BJ (cell line): ENCODE data around the gene SEC24C. TPM values are rescaled to one million over a fixed set of nuclear protein-coding genes. Genes with fewer than 3 reads are reported as not detected.

Experiments
- CTCF ChIA-PET: fragments of 350-600 bp; formaldehyde crosslinking; extraction: SDS; loops from one replicate; lab custom pipeline; 2021; ENCODE audit warnings: antibody characterized with exemption, inconsistent platforms; lab: Yijun Ruan, JAX
- POLR2A ChIA-PET: fragments of 300-600 bp; sonication (Branson Sonifier 250); formaldehyde crosslinking; extraction: SDS; loops from one replicate; lab custom pipeline; 2021; ENCODE audit warnings: antibody characterized with exemption; lab: Charles Lee
- DNase-seq: peaks from one replicate; pipeline ENCODE4 v3.0.0-alpha.2; 2011; ENCODE audit warnings: low read depth
- H3K27me3 ChIP-seq: 2 replicates; pipeline ENCODE4 v1.6.0; 2011; ENCODE audit warnings: low read length; ENCODE audit not compliant: control insufficient read depth, insufficient read depth
- H3K36me3 ChIP-seq: 2 replicates; pipeline ENCODE4 v1.5.1; 2011; ENCODE audit warnings: low read length; ENCODE audit not compliant: control insufficient read depth, insufficient read depth
- H3K4me3 ChIP-seq: 2 replicates; pipeline ENCODE4 v1.5.1; 2011; ENCODE audit warnings: low read depth, mild to moderate bottlenecking, control low read depth, low read length
- CTCF ChIP-seq: IDR thresholded peaks from 2 replicates; pipeline ENCODE4 v1.5.1; 2011; ENCODE audit warnings: low read depth, mild to moderate bottlenecking, control low read depth, inconsistent platforms, low read length, moderate library complexity; ENCODE audit not compliant: insufficient read depth
- polyA plus RNA-seq: library from polyadenylated mRNA; depleted of rRNA; stranded (reverse); fragments of >200 nt; gene quantifications from 2 replicates; pipeline ENCODE4 v1.2.3, GENCODE V29; 2011

The SEC24C gene
- polyA plus RNA-seq, 1 experiment = 92.2 TPM

- POLR2A ChIA-PET = no interaction called here
- Histone ChIP-seq H3K36me3 (peaks cover 62% of the 10 kb centered on the region), H3K4me3 (no peak overlapping the region), H3K27me3 (no peaks in the 10 kb centered on the region)
- no peak for DNase-seq
- TF ChIP-seq CTCF = no peak
- CTCF ChIA-PET = no interaction called here
These were observed 53.3 kb downstream of the SEC24C start for GRCh38 chr10:73797324-73798025.

GRCh38 chr10:73798087-73798486 lies 53.9 kb downstream of the SEC24C start:
- Histone ChIP-seq H3K27me3 (no peaks in the 10 kb centered on the region), H3K36me3 (peaks cover 60% of the 10 kb centered on the region), H3K4me3 (no peak overlapping the region)
- no peak for TF ChIP-seq CTCF
- DNase-seq = no peak
- CTCF ChIA-PET = no interaction called here
- POLR2A ChIA-PET = no interaction called here

- no peak for TF ChIP-seq CTCF
- Histone ChIP-seq H3K4me3 (no peak overlapping the region), H3K36me3 (peaks cover 59% of the 10 kb centered on the region), H3K27me3 (no peaks in the 10 kb centered on the region)
- no peak for DNase-seq
- ChIA-PET POLR2A (no interaction called here), CTCF (no interaction called here)
These were observed 54.9 kb downstream of the SEC24C start for GRCh38 chr10:73798927-73799560.

- ChIA-PET POLR2A (no interaction called here), CTCF (interaction anchor here (1.7 kb wide), 1 partner anchor 14 kb away, joined by 5 read pairs; the partner anchor contains the start of gene ZSWIM8)
- Histone ChIP-seq H3K27me3 (no peaks in the 10 kb centered on the region), H3K36me3 (peaks cover 55% of the 10 kb centered on the region), H3K4me3 (no peak overlapping the region)
- DNase-seq = no peak
- no peak for TF ChIP-seq CTCF
These were observed 55.9 kb downstream of the SEC24C start for GRCh38 chr10:73799899-73800559.
